Measurements from ENCODE around the gene AGAP3. TPM values are rescaled to one million over a fixed set of nuclear protein-coding genes. Genes with fewer than 3 reads are reported as not detected.

Gene AGAP3
- total and polyA plus RNA-seq, 11 donors = 30.3 to 83.7 (median 55.6) TPM

DNA sequence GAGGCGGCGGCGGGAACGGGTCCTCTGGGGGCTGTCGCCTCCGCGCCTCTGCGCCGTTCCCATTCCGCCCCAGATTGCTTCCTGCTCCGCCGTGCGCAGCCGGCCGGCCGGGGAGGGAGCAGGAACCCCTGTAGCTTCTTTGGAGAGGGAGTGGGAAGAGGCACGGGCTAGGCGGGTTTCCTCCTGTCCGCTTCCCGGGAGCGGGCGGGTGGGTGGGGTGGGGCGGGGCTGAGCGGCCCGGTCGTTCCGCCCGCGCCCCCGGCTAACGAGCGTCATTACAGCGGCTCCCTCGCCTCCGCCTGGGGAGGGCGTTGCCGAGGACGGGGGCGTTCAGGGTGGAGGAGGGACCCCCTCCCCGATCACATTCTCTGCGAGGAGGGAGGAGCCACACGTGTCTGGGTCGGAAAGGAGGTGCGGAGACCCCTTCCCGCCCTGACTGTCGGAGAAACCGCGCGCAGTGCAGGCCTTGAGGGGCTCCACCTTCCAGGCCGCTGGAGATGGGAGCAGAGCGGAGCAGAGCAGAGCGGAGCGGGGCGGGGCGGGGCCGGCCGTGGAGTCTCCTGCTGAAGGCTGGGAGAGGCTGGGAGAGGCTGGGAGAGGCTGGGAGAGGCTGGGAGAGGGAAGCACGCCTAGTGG is 39.7 kb downstream of the AGAP3 start:
- 10 to 17% (median 13%) methylated on average over 27 to 58 of the region's 58 CpGs for WGBS, 4 donors
- Histone ChIP-seq H3K9me3 (no peaks in the 10 kb centered on the region), H3K27ac (peak overlapping the region in 6 of 12 donors; percentile 26 to 62 (median 35)), H3K4me1 (peaks cover 0 to 32% (median 9%) of the 10 kb centered on the region in 12 donors), H3K27me3 (no peaks in the 10 kb centered on the region), H3K36me3 (peaks cover 0 to 76% (median 42%) of the 10 kb centered on the region in 9 donors), H3K4me3 (peak overlapping the region; percentile 37 to 63 (median 55))
- intact Hi-C loops (cut with DNase I) = loop anchor here in 9 of 10 donors (1.0 to 10.0 kb wide), 5 partner anchors 43 to 177 kb away; partner anchors contain the start of gene SMARCD3 (in 4 of the 9)
- no peak for TF ChIP-seq POLR2A (IDR thresholded peaks at IDR 0.05)
- TF ChIP-seq, protein P1, sequence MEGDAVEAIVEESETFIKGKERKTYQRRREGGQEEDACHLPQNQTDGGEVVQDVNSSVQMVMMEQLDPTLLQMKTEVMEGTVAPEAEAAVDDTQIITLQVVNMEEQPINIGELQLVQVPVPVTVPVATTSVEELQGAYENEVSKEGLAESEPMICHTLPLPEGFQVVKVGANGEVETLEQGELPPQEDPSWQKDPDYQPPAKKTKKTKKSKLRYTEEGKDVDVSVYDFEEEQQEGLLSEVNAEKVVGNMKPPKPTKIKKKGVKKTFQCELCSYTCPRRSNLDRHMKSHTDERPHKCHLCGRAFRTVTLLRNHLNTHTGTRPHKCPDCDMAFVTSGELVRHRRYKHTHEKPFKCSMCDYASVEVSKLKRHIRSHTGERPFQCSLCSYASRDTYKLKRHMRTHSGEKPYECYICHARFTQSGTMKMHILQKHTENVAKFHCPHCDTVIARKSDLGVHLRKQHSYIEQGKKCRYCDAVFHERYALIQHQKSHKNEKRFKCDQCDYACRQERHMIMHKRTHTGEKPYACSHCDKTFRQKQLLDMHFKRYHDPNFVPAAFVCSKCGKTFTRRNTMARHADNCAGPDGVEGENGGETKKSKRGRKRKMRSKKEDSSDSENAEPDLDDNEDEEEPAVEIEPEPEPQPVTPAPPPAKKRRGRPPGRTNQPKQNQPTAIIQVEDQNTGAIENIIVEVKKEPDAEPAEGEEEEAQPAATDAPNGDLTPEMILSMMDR (IDR thresholded peaks at IDR 0.05) = no peak
- DNase-seq = peak in 1 of 5 donors; percentile 64
- ATAC-seq = peak; percentile 8 to 46 (median 21)

DNA sequence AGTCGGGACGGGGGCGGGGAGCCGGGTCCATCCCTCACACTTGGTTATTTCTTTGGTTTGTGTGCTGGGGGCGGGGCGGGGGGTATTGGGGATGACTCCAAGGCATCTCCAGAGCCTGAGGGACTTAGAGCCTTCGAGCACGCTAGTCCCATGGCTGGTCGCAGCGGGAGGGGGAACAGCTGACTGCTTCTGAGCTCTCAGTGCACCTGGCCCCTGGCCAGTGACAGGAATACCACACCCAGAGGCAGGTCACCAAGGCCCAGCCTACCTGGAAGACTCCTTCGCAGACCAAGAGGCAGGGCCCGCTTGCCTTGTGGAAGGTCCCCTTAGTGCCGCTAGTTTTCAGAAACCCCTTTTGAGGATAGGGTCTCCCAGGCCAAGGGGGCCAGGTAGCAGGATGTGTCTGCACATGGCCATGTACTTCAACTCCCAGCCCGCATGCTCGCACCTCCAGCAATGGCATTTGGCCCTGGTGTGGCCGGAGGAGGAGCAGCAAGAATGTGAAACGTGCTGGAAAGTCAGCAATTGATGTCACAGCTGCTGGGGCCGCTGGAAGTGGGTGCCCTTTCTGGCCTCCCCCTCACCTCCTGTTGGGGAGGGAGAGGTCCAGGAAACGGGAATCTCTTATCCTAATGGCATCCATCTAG is 40.3 kb downstream of the AGAP3 start:
- Histone ChIP-seq H3K27me3 (no peaks in the 10 kb centered on the region), H3K27ac (no peak overlapping the region), H3K4me1 (peaks cover 0 to 32% (median 9%) of the 10 kb centered on the region in 12 donors), H3K36me3 (peaks cover 0 to 76% (median 42%) of the 10 kb centered on the region in 9 donors), H3K4me3 (peak overlapping the region in 1 of 12 donors; percentile 55), H3K9me3 (no peaks in the 10 kb centered on the region)
- intact Hi-C loops (cut with DNase I) = loop anchor here in 4 of 10 donors (10.0 kb wide), 1 partner anchor 118 kb away; the partner anchor contains the start of gene SMARCD3 (in 4 of the 4)
- TF ChIP-seq, protein P1 (IDR thresholded peaks at IDR 0.05) = no peak
- no peak for TF ChIP-seq POLR2A (IDR thresholded peaks at IDR 0.05)
- no peak for DNase-seq
- no peak for ATAC-seq
- WGBS, 4 donors = 72 to 80% (median 75%) methylated on average over 17 to 19 of the region's 19 CpGs

DNA sequence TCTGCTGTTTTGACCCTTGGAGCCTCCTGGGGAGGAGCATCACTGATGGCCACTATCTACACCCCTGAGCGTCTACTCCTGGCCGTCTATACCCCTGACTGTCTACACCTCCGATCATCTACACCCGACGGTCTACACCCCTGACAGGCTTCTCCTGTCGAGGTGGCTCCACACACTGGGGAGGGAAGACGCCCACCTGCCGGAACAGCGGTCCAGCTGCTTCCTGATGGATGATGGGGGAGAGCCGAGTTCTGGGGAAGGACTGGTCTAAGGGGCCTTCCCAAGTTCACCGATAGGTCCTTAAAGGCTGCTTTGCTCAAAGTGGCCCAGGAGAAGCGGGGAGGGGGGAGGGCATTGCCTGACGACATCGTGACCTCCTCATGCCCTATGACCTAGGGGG is 41.9 kb downstream of the AGAP3 start:
- WGBS, 4 donors = 78 to 84% (median 81%) methylated on average over 10 to 14 of the region's 14 CpGs
- H3K4me3 ChIP-seq = no peak overlapping the region
- DNase-seq (peak in 2 of 5 donors; percentile 20 to 42), ATAC-seq (no peak)
- H3K9me3 ChIP-seq = no peaks in the 10 kb centered on the region
- TF ChIP-seq, protein P1 (IDR thresholded peaks at IDR 0.05) = no peak
- TF ChIP-seq POLR2A (IDR thresholded peaks at IDR 0.05) = no peak
- intact Hi-C loops (cut with DNase I) = loop anchor here in 4 of 10 donors (10.0 kb wide), 1 partner anchor 117 kb away; the partner anchor contains the start of gene SMARCD3 (in 4 of the 4)
- no peak overlapping the region for H3K27ac ChIP-seq
- H3K27me3 ChIP-seq = no peaks in the 10 kb centered on the region
- H3K36me3 ChIP-seq = peaks cover 0 to 83% (median 51%) of the 10 kb centered on the region in 9 donors
- peaks cover 0 to 32% (median 9%) of the 10 kb centered on the region in 12 donors for H3K4me1 ChIP-seq

DNA sequence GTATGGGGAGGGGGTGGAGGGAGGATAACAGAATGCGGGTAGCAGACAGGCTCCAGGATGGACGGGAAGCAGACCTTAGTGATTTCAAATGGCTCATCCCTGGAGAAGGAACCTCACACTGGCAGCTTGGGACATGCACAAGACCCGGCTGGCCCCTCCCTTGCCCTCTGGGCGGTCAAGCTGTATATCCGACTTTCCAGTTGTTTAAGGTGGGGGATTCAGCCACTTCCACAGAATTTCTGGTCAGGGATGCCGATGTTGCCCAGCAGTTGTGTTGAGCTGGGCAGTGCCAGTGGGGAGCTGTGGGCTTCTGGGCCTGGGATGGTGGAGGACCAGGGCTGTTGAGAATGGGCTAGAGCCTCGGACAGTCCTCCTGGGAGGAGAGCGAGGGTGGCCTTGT is 42.4 kb downstream of the AGAP3 start:
- H3K4me3 ChIP-seq = no peak overlapping the region
- peaks cover 0 to 83% (median 52%) of the 10 kb centered on the region in 9 donors for H3K36me3 ChIP-seq
- ATAC-seq (no peak), DNase-seq (peak in 1 of 5 donors; percentile 19)
- H3K9me3 ChIP-seq = no peaks in the 10 kb centered on the region
- no peak overlapping the region for H3K27ac ChIP-seq
- no peak for TF ChIP-seq POLR2A (IDR thresholded peaks at IDR 0.05)
- TF ChIP-seq, protein P1 (IDR thresholded peaks at IDR 0.05) = no peak
- H3K27me3 ChIP-seq = no peaks in the 10 kb centered on the region
- H3K4me1 ChIP-seq = peaks cover 0 to 30% (median 9%) of the 10 kb centered on the region in 12 donors
- WGBS, 4 donors = 85 to 93% (median 90%) methylated on average over 6 to 8 of the region's 8 CpGs
- intact Hi-C loops (cut with DNase I) = loop anchor here in 4 of 10 donors (10.0 kb wide), 1 partner anchor 116 kb away; the partner anchor contains the start of gene SMARCD3 (in 4 of the 4)
